ENCODE data around the gene ADRA2B.

The ADRA2B gene

GRCh38 chr2:96147593-96148201, 31.3 kb upstream of the ADRA2B start:
- Histone ChIP-seq H3K9me3 (ENCODE audit: control insufficient read depth in 1 of 2, low read length in 2 of 2) (no peaks in the 10 kb centered on the region), H3K4me3 (ENCODE audit: low read depth in 1 of 2, low read length in 2 of 2) (no peak overlapping the region), H3K27ac (ENCODE audit: low read length) (no peak overlapping the region), H3K4me1 (ENCODE audit: control insufficient read depth in 1 of 2, insufficient read depth in 2 of 2, low read length in 2 of 2) (peaks cover 0 to 18% of the 10 kb centered on the region in 2 donors), H3K36me3 (ENCODE audit: control insufficient read depth in 1 of 2, insufficient read depth in 2 of 2, low read length in 2 of 2) (no peaks in the 10 kb centered on the region), H3K27me3 (ENCODE audit: low read depth, low read length) (no peaks in the 10 kb centered on the region)

DNA sequence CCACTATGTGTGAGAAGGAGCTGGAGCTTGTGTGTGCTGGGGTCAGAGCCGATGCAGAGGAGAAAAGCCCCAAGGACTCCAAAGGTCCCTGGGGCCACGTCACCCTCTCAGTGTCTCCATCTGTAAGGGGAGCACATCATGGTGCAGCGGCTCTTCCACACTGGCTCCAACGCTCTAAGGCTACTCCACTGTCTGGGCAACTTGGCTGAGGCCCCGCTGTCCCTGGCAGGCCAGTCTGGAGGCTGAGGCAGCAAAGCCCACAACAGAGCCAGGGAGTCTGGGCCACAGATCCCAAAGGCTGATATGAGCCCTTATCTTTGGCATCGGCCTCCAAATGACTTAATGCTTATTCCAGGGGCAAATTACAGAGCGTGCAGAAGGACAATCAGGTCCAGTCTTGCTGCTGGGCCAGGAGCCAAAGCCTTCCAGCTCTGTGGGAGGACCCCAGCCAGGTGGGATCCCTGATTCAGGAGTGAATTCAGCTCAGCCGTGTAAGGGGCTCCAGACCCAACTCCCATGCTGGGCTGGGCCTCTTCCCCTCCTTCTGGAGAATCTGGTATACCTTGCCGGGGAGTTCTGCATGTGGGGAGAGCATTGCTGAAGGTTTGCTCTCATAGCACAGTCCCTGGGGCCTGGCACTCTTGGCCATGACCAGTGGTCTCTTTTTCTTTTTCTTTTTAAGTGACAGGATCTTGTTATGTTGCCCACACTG, 30.7 kb upstream of the ADRA2B start:
- no peak overlapping the region for H3K4me3 ChIP-seq (ENCODE audit: low read depth in 1 of 2, low read length in 2 of 2)
- peaks cover 0 to 18% of the 10 kb centered on the region in 2 donors for H3K4me1 ChIP-seq (ENCODE audit: control insufficient read depth in 1 of 2, insufficient read depth in 2 of 2, low read length in 2 of 2)
- H3K36me3 ChIP-seq (ENCODE audit: control insufficient read depth in 1 of 2, insufficient read depth in 2 of 2, low read length in 2 of 2), result no peaks in the 10 kb centered on the region
- H3K27me3 ChIP-seq (ENCODE audit: low read depth, low read length), result no peaks in the 10 kb centered on the region
- no peak overlapping the region for H3K27ac ChIP-seq (ENCODE audit: low read length)
- H3K9me3 ChIP-seq (ENCODE audit: control insufficient read depth in 1 of 2, low read length in 2 of 2), result no peaks in the 10 kb centered on the region

DNA sequence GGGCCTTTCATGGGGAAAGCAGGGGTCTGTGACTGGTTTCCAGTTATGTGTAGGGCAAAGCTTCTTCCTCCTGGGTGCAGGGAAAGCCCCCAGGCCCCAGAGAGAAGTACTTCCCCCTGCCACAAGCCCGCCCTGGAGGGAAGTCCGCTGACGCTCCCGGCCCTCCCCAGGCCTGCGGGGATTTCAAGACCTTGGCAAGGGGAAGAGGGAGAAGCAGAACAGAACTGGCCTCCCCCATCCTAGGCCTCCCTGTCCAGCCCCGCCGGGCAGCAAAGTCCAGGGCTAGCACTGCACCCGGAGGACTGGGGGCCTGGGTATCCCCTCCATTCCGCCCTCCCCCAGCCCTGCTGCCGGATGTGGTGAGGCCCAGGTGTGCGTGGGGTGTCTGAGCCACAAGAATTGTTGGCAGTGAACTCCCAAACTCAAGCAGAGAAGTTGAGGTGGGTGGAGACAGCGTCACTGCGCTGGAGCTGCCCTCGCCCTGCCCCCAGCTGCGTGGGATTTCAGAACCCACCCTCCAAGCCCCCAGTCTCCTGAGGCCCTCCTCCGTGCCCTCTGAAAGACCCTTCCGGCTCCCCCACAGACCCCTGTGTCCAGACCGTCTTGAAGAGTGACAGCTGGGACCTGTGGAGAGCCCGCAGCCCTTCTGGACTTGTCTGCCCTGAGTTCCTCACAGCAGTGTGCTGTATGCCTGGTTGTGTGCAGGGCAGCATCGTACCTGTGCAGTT, 29.9 kb upstream of the ADRA2B start:
- peaks cover 0 to 18% of the 10 kb centered on the region in 2 donors for H3K4me1 ChIP-seq (ENCODE audit: control insufficient read depth in 1 of 2, insufficient read depth in 2 of 2, low read length in 2 of 2)
- peak overlapping the region in 1 of 2 donors; percentile 7 for H3K4me3 ChIP-seq (ENCODE audit: low read depth in 1 of 2, low read length in 2 of 2)
- H3K36me3 ChIP-seq (ENCODE audit: control insufficient read depth in 1 of 2, insufficient read depth in 2 of 2, low read length in 2 of 2), result no peaks in the 10 kb centered on the region
- no peaks in the 10 kb centered on the region for H3K9me3 ChIP-seq (ENCODE audit: control insufficient read depth in 1 of 2, low read length in 2 of 2)
- peak overlapping the region; percentile 65 for H3K27ac ChIP-seq (ENCODE audit: low read length)
- H3K27me3 ChIP-seq (ENCODE audit: low read depth, low read length), result no peaks in the 10 kb centered on the region

GRCh38 chr2:96145848-96146152, 29.4 kb upstream of the ADRA2B start:
- Histone ChIP-seq H3K27ac (ENCODE audit: low read length) (peak overlapping the region; percentile 65), H3K27me3 (ENCODE audit: low read depth, low read length) (no peaks in the 10 kb centered on the region), H3K9me3 (ENCODE audit: control insufficient read depth in 1 of 2, low read length in 2 of 2) (no peaks in the 10 kb centered on the region), H3K36me3 (ENCODE audit: control insufficient read depth in 1 of 2, insufficient read depth in 2 of 2, low read length in 2 of 2) (no peaks in the 10 kb centered on the region), H3K4me1 (ENCODE audit: control insufficient read depth in 1 of 2, insufficient read depth in 2 of 2, low read length in 2 of 2) (peaks cover 0 to 18% of the 10 kb centered on the region in 2 donors), H3K4me3 (ENCODE audit: low read depth in 1 of 2, low read length in 2 of 2) (peak overlapping the region in 1 of 2 donors; percentile 50)

DNA sequence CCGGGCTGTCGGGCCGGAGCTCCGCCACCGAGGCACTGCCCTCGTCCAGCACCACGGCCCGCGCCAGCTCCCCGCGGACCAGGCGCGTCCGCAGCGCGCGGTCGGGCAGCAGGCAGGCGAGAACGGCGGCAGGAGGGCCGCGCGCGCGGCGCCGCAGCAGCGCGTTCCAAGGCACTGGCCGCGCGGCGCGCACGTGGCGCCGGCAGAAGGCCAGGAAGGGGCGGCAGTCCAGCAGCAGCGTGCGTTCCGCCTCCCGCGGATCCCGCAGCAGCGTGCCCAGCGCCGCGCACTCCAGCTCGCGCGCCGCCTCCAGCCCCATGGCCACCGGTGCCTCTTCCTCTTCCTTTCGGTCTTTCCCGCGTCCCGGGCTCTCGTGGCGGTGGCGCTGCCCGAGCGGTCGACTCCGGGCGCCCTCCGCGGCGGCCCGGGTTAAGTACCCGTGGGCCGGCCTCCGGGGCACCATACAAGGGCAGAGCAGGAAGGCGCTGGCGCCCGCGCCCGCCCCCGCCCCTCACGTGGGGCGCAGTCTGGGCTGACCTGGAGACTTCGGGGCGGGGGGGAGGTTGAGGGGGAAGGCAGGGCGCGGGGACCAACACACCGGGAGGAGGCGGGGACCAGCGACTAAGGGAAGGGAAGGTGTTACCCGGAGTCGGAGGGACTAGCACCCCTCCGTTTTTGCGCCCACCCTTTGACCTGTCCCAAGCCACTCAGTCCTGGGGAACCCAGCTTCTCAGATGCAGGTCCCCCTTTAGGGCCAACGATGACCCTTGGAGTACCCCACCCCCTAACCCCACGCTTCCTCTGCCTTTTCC, 28.9 kb upstream of the ADRA2B start, which contains the start of gene DUSP2:
TSS of gene DUSP2 (minus strand) at position 405 of the 812 bp plus-strand sequence. CDS start at position 319, 86 bp downstream.
- no peaks in the 10 kb centered on the region for H3K27me3 ChIP-seq (ENCODE audit: low read depth, low read length)
- H3K27ac ChIP-seq (ENCODE audit: low read length), result peak within 1 kb of the TSS; percentile 65
- peak within 1 kb of the TSS; percentile 50 to 54 for H3K4me3 ChIP-seq (ENCODE audit: low read depth in 1 of 2, low read length in 2 of 2)
- H3K36me3 ChIP-seq (ENCODE audit: control insufficient read depth in 1 of 2, insufficient read depth in 2 of 2, low read length in 2 of 2), result no peaks in the 10 kb centered on the region
- H3K4me1 ChIP-seq (ENCODE audit: control insufficient read depth in 1 of 2, insufficient read depth in 2 of 2, low read length in 2 of 2), result peaks cover 0 to 18% of the 10 kb centered on the region in 2 donors
- no peaks in the 10 kb centered on the region for H3K9me3 ChIP-seq (ENCODE audit: control insufficient read depth in 1 of 2, low read length in 2 of 2)

DNA sequence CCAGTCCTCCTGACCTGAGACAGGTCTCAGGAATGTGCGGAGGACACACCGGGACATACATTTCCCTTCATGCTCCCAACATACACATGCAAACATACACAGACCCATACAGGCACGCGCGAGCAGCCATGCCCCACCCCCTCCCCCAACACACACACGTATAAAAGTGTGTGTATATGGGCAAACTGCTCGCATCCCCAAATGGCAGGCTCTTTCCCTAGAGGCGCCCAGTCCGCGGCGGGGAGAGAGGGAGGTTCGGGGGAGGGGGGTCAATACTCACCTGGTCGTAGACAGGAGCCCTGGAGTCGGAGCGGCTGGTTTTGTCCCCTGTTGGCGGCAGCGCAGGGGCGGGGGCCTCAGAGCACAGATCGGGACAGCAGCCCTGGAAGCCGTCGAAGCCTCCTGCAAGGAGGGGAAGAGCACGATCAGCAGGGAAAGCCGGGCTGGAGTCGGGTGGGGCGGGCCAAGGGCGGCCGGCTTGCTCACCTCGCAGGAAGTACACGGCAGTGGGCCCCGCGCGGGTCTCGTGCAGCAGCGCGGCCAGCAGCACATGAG, 28.2 kb upstream of the ADRA2B start:
- no peaks in the 10 kb centered on the region for H3K27me3 ChIP-seq (ENCODE audit: low read depth, low read length)
- no peak overlapping the region for H3K27ac ChIP-seq (ENCODE audit: low read length)
- no peaks in the 10 kb centered on the region for H3K9me3 ChIP-seq (ENCODE audit: control insufficient read depth in 1 of 2, low read length in 2 of 2)
- H3K36me3 ChIP-seq (ENCODE audit: control insufficient read depth in 1 of 2, insufficient read depth in 2 of 2, low read length in 2 of 2), result no peaks in the 10 kb centered on the region
- peak overlapping the region; percentile 50 to 54 for H3K4me3 ChIP-seq (ENCODE audit: low read depth in 1 of 2, low read length in 2 of 2)
- H3K4me1 ChIP-seq (ENCODE audit: control insufficient read depth in 1 of 2, insufficient read depth in 2 of 2, low read length in 2 of 2), result peaks cover 0 to 18% of the 10 kb centered on the region in 2 donors

- no peaks in the 10 kb centered on the region for H3K27me3 ChIP-seq (ENCODE audit: low read depth, low read length)
- H3K4me3 ChIP-seq (ENCODE audit: low read depth in 1 of 2, low read length in 2 of 2), result peak overlapping the region; percentile 50 to 54
- H3K4me1 ChIP-seq (ENCODE audit: control insufficient read depth in 1 of 2, insufficient read depth in 2 of 2, low read length in 2 of 2), result peaks cover 0 to 18% of the 10 kb centered on the region in 2 donors
- no peak overlapping the region for H3K27ac ChIP-seq (ENCODE audit: low read length)
- no peaks in the 10 kb centered on the region for H3K36me3 ChIP-seq (ENCODE audit: control insufficient read depth in 1 of 2, insufficient read depth in 2 of 2, low read length in 2 of 2)
- no peaks in the 10 kb centered on the region for H3K9me3 ChIP-seq (ENCODE audit: control insufficient read depth in 1 of 2, low read length in 2 of 2)
Measured at GRCh38 chr2:96143848-96144480, 27.6 kb upstream of the ADRA2B start.

- no peaks in the 10 kb centered on the region for H3K36me3 ChIP-seq (ENCODE audit: control insufficient read depth in 1 of 2, insufficient read depth in 2 of 2, low read length in 2 of 2)
- peaks cover 0 to 17% of the 10 kb centered on the region in 2 donors for H3K4me1 ChIP-seq (ENCODE audit: control insufficient read depth in 1 of 2, insufficient read depth in 2 of 2, low read length in 2 of 2)
- H3K9me3 ChIP-seq (ENCODE audit: control insufficient read depth in 1 of 2, low read length in 2 of 2), result no peaks in the 10 kb centered on the region
- H3K4me3 ChIP-seq (ENCODE audit: low read depth in 1 of 2, low read length in 2 of 2), result no peak overlapping the region
- no peak overlapping the region for H3K27ac ChIP-seq (ENCODE audit: low read length)
- H3K27me3 ChIP-seq (ENCODE audit: low read depth, low read length), result no peaks in the 10 kb centered on the region
Measured at GRCh38 chr2:96143231-96143847, 27.0 kb upstream of the ADRA2B start.

DNA sequence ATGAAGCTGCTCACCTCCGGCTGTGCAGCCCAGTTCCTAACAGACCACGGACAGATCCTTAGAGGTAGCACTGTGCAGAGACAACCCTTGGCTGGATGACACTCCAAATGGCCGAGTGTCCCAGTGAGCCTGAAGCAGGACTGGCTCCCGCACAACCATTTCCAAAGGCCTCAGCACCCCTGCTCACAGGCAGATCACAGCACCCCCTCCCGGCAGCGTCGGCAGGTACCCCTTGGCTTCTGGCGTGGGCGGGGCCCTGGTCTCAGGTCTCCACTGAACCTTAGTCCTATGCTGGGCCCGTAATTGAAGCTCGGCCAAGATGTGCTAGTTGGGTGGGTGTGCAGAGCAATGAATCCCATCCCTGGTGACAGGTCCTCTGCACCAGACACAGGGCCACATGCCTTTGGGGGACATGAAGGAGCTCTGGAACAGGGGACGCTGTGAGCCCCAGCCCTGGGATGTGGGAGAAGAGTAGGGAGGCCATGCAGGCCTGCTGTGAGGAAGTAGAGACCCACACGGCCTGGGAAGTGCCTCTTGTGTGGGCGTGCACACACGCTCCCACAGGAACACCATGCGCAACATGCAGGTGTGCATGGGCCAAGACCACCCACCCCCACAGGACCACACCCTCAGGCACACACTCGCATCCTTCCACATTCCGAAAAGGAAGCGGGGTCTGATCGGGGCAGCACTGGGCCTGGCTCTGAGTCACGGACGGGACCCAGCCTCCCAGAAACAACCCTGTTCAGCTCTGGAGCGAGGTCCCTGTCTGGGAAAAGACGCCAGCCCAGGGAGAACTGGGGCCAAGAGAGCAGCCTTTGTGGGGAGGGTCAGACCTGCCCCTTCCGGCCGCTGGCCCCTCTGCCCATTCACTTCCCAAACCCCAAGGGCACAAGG, 26.1 kb upstream of the ADRA2B start:
- H3K4me1 ChIP-seq (ENCODE audit: control insufficient read depth in 1 of 2, insufficient read depth in 2 of 2, low read length in 2 of 2), result peaks cover 0 to 12% of the 10 kb centered on the region in 2 donors
- no peaks in the 10 kb centered on the region for H3K9me3 ChIP-seq (ENCODE audit: control insufficient read depth in 1 of 2, low read length in 2 of 2)
- no peaks in the 10 kb centered on the region for H3K27me3 ChIP-seq (ENCODE audit: low read depth, low read length)
- H3K36me3 ChIP-seq (ENCODE audit: control insufficient read depth in 1 of 2, insufficient read depth in 2 of 2, low read length in 2 of 2), result no peaks in the 10 kb centered on the region
- no peak overlapping the region for H3K27ac ChIP-seq (ENCODE audit: low read length)
- H3K4me3 ChIP-seq (ENCODE audit: low read depth in 1 of 2, low read length in 2 of 2), result no peak overlapping the region

Data from muscle layer of duodenum (tissue), 2 donors.